HEK293T (cell line): Measurements from ENCODE around the gene OR51B6.

Experiments
- BHLHE40 ChIP-seq: fragments of 450-650 bp; IDR thresholded peaks from 2 replicates; pipeline ENCODE4 v1.6.1; 2016; ENCODE audit warnings: mild to moderate bottlenecking, moderate library complexity, borderline replicate concordance
- CTBP1 ChIP-seq: fragments of 450-650 bp; IDR thresholded peaks from 2 replicates; pipeline ENCODE4 v1.6.1; 2016; ENCODE audit warnings: borderline replicate concordance
- FOXA1 ChIP-seq: fragments of 450-650 bp; IDR thresholded peaks from 2 replicates; pipeline ENCODE4 v1.6.1; 2016; ENCODE audit warnings: mild to moderate bottlenecking
- FOXK2 ChIP-seq: fragments of 450-650 bp; IDR thresholded peaks from 2 replicates; pipeline ENCODE4 v1.6.1; 2016; ENCODE audit warnings: mild to moderate bottlenecking
- FOXM1 ChIP-seq: fragments of 450-650 bp; IDR thresholded peaks from 2 replicates; pipeline ENCODE4 v1.6.1; 2017; ENCODE audit warnings: mild to moderate bottlenecking, borderline replicate concordance
- L3MBTL2 ChIP-seq: fragments of 450-650 bp; conservative IDR thresholded peaks from 2 replicates; pipeline ENCODE4 v1.6.1; 2016; ENCODE audit warnings: mild to moderate bottlenecking
- LEF1 ChIP-seq: fragments of 450-650 bp; IDR thresholded peaks from 2 replicates; pipeline ENCODE4 v1.6.1; 2017; ENCODE audit warnings: mild to moderate bottlenecking, borderline replicate concordance
- NFRKB ChIP-seq: fragments of 450-650 bp; IDR thresholded peaks from 2 replicates; pipeline ENCODE4 v1.6.1; 2016; ENCODE audit warnings: mild to moderate bottlenecking, moderate library complexity
- SUZ12 ChIP-seq: fragments of 450-650 bp; IDR thresholded peaks from 2 replicates; pipeline ENCODE4 v1.6.1; 2016; ENCODE audit warnings: mild to moderate bottlenecking
- TARDBP ChIP-seq: fragments of 450-650 bp; IDR thresholded peaks from 2 replicates; pipeline ENCODE4 v1.6.1; 2016
- ZNF384 ChIP-seq: fragments of 450-650 bp; IDR thresholded peaks from 2 replicates; pipeline ENCODE4 v1.6.1; 2016
- TF ChIP-seq, protein P1 (sequence below): fragments of 450-650 bp; IDR thresholded peaks from 2 replicates; pipeline ENCODE4 v1.6.1; 2016

DNA sequence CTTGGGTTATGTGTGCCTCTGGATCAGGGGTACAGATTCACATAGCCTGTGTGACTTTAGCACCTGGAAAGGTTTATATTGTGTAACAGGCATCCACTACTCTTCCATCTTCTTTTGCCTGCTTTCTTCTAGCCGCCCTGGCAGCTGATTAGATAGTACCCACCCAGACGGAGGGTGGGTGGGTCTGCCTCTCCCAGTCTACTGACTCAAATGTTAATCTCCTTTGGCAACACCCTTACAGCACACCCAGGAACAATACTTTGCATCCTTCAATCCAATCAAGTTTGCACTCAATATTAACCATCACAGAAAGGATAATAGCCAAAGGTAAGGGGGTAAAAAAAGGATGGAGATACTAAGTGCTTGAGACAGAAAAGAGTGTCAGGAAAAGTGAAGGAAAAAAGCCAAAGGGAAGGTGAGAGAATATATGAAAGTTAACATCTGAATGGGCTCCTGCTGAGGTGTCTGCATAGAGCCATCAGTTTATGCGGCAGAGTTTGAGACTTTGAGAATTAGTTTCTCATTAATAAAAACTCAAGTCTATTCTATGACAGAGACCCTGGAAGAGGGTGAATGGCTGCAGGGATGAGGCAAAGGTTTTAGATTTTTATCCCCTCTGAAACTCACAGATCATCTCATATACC lies 2.6 kb upstream of the OR51B6 start:
- TF ChIP-seq ZNF384 (no peak), NFRKB (no peak), SUZ12 (no peak), FOXA1 (no peak), L3MBTL2 (no peak), FOXK2 (no peak), BHLHE40 (no peak), FOXM1 (no peak), LEF1 (no peak), CTBP1 (no peak), TARDBP (no peak)
- TF ChIP-seq, protein P1, sequence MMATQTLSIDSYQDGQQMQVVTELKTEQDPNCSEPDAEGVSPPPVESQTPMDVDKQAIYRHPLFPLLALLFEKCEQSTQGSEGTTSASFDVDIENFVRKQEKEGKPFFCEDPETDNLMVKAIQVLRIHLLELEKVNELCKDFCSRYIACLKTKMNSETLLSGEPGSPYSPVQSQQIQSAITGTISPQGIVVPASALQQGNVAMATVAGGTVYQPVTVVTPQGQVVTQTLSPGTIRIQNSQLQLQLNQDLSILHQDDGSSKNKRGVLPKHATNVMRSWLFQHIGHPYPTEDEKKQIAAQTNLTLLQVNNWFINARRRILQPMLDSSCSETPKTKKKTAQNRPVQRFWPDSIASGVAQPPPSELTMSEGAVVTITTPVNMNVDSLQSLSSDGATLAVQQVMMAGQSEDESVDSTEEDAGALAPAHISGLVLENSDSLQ: no peak
